ENCODE data around the gene PLCH1. TPM values are rescaled to one million over a fixed set of nuclear protein-coding genes. Genes with fewer than 3 reads are reported as not detected.

Gene PLCH1
- polyA plus RNA-seq, 1 donor (not counting 4 experiments of a cell fraction or from before 2014, with no cell fraction given), result 0.05 TPM

GRCh38 chr3:155392138-155392537 lies 352.7 kb downstream of the PLCH1 start:
- H3K9me3 ChIP-seq (ENCODE audit: control insufficient read depth, low read depth, low read length), result no peaks in the 10 kb centered on the region
- DNase-seq (ENCODE audit: low read depth, low spot score) (no peak), FAIRE-seq (no peak)
- no peaks in the 10 kb centered on the region for H3K27me3 ChIP-seq (ENCODE audit: control insufficient read depth, extremely low read depth, insufficient read depth, low read length)
- H3K79me2 ChIP-seq (ENCODE audit: control insufficient read depth, insufficient read depth, low read length), result no peaks in the 10 kb centered on the region
- dilution Hi-C loops (cut with MboI; ENCODE audit: extremely low pct_ligation_motif_present, low sequenced_read_pairs), result loop anchor here (25.0 kb wide), 1 partner anchor 320 kb away; no protein-coding TSS in a partner anchor
- no peaks in the 10 kb centered on the region for H3K36me3 ChIP-seq (ENCODE audit: control insufficient read depth in 2 of 2, extremely low read depth in 1 of 2, insufficient read depth in 2 of 2, low read length in 2 of 2)
- no peaks in the 10 kb centered on the region for H3K9me1 ChIP-seq (ENCODE audit: control insufficient read depth, extremely low read depth, insufficient read depth, low read length)
- no peak overlapping the region for H3K9ac ChIP-seq (ENCODE audit: control insufficient read depth, extremely low read depth, insufficient read depth, low read length)
- H3K4me2 ChIP-seq (ENCODE audit: control insufficient read depth, extremely low read depth, insufficient read depth, low read depth, low read length), result no peak overlapping the region
- no peak overlapping the region for H2AFZ ChIP-seq (ENCODE audit: control insufficient read depth, low read length)
- H3K27ac ChIP-seq (ENCODE audit: control insufficient read depth, insufficient read depth, low read length), result no peak overlapping the region
- no peak for TF ChIP-seq CTCF (optimal IDR thresholded peaks at IDR 0.05 in 1 of 3, IDR thresholded peaks at IDR 0.05 in 1 of 3, conservative IDR thresholded peaks at IDR 0.05 in 1 of 3; ENCODE audit: extremely low read depth in 1 of 3, insufficient read depth in 2 of 3, low read length in 3 of 3)
- no peak for TF ChIP-seq EZH2 (IDR thresholded peaks at IDR 0.05; ENCODE audit: low read length)
- peaks cover 16% of the 10 kb centered on the region for H3K4me1 ChIP-seq (ENCODE audit: control insufficient read depth, extremely low read depth, insufficient read depth, low read length)
- no peaks in the 10 kb centered on the region for H4K20me1 ChIP-seq (ENCODE audit: control insufficient read depth, extremely low read depth, insufficient read depth, low read length)
- no peak overlapping the region for H3K4me3 ChIP-seq (ENCODE audit: control insufficient read depth in 2 of 3, extremely low read depth in 1 of 3, insufficient read depth in 2 of 3, low read depth in 1 of 3, low read length in 3 of 3)

DNA sequence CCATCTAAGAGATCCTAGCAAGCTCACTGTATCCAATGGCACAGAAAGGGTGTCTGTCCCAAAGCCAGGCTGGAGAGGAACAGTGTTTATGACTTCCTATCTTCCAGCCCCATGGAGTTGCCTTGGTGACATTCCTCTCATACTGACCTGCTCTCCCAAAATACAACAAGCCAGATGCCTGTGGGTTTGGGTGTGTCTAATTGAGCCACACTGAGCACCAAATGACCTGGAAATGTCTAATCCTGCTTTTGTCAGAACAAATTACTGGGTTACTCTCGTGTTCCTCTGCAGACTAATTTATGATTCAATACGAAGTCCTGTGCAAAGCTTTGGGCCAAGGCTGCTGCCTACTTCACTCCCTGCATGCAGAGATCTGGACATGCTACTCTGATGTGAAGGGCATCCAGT lies 353.3 kb downstream of the PLCH1 start:
- Histone ChIP-seq H3K4me2 (ENCODE audit: control insufficient read depth, extremely low read depth, insufficient read depth, low read depth, low read length) (peak overlapping the region; percentile 11), H3K4me1 (ENCODE audit: control insufficient read depth, extremely low read depth, insufficient read depth, low read length) (peaks cover 16% of the 10 kb centered on the region), H3K27me3 (ENCODE audit: control insufficient read depth, extremely low read depth, insufficient read depth, low read length) (no peaks in the 10 kb centered on the region), H3K9me3 (ENCODE audit: control insufficient read depth, low read depth, low read length) (no peaks in the 10 kb centered on the region), H3K4me3 (ENCODE audit: control insufficient read depth in 2 of 3, extremely low read depth in 1 of 3, insufficient read depth in 2 of 3, low read depth in 1 of 3, low read length in 3 of 3) (no peak overlapping the region), H3K27ac (ENCODE audit: control insufficient read depth, insufficient read depth, low read length) (no peak overlapping the region), H3K9ac (ENCODE audit: control insufficient read depth, extremely low read depth, insufficient read depth, low read length) (no peak overlapping the region), H2AFZ (ENCODE audit: control insufficient read depth, low read length) (no peak overlapping the region), H4K20me1 (ENCODE audit: control insufficient read depth, extremely low read depth, insufficient read depth, low read length) (no peaks in the 10 kb centered on the region), H3K9me1 (ENCODE audit: control insufficient read depth, extremely low read depth, insufficient read depth, low read length) (no peaks in the 10 kb centered on the region), H3K79me2 (ENCODE audit: control insufficient read depth, insufficient read depth, low read length) (no peaks in the 10 kb centered on the region), H3K36me3 (ENCODE audit: control insufficient read depth in 2 of 2, extremely low read depth in 1 of 2, insufficient read depth in 2 of 2, low read length in 2 of 2) (no peaks in the 10 kb centered on the region)
- dilution Hi-C loops (cut with MboI; ENCODE audit: extremely low pct_ligation_motif_present, low sequenced_read_pairs), result loop anchor here (25.0 kb wide), 1 partner anchor 321 kb away; no protein-coding TSS in a partner anchor
- FAIRE-seq (peak; percentile 73), DNase-seq (ENCODE audit: low read depth, low spot score) (peak; percentile 32)
- TF ChIP-seq EZH2 (IDR thresholded peaks at IDR 0.05; ENCODE audit: low read length) (no peak), CTCF (optimal IDR thresholded peaks at IDR 0.05 in 1 of 3, IDR thresholded peaks at IDR 0.05 in 1 of 3, conservative IDR thresholded peaks at IDR 0.05 in 1 of 3; ENCODE audit: extremely low read depth in 1 of 3, insufficient read depth in 2 of 3, low read length in 3 of 3) (no peak)
